Astrocyte of the cerebellum (primary cell): Measurements from ENCODE around the gene HMG20A.
"Not testable (repeated sequence)": the region's sequence is repeated elsewhere in the genome, so short reads cannot be mapped to it uniquely, and the experiment has no call there.

Source experiments
- DNase-seq: peaks from one replicate; pipeline ENCODE4 v3.0.0-alpha.2; 2011; ENCODE audit warnings: low read depth
- H3K4me3 ChIP-seq: 2 replicates; pipeline ENCODE4 v1.5.1; 2011; ENCODE audit warnings: mild to moderate bottlenecking, low read depth, low read length, moderate library complexity
- in situ Hi-C: cut with HindIII; loops from 2 replicates; pipeline ENCODE4 v1.10.0; 2017; ENCODE audit warnings: low sequenced_read_pairs
- TF ChIP-seq, protein P1 (sequence below): IDR thresholded peaks from 2 replicates; pipeline ENCODE4 v1.5.1; 2012; ENCODE audit warnings: low read length, low read depth, moderate library complexity, mild to moderate bottlenecking; ENCODE audit errors: missing control alignments

HMG20A gene

DNA sequence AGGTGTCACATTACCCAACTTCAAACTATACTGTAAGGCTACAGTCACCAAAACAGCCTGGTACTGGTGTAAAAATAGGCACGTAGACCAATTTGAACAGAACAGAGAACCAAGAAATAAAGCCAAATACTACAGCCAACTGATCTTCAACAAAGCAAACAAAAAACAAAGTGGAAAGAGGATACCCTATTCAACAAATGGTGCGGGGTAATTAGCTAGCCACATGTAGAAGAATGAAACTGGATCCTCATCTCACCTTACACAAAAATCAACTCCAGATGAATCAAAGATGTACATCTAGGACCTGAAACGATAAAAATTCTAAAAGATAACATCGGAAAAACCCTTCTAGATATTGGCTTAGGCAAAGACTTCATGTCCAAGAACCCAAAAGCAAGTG, 13.8 kb upstream of the HMG20A start:
- no peak overlapping the region for H3K4me3 ChIP-seq
- in situ Hi-C loops: no loop called here
- TF ChIP-seq, protein P1, sequence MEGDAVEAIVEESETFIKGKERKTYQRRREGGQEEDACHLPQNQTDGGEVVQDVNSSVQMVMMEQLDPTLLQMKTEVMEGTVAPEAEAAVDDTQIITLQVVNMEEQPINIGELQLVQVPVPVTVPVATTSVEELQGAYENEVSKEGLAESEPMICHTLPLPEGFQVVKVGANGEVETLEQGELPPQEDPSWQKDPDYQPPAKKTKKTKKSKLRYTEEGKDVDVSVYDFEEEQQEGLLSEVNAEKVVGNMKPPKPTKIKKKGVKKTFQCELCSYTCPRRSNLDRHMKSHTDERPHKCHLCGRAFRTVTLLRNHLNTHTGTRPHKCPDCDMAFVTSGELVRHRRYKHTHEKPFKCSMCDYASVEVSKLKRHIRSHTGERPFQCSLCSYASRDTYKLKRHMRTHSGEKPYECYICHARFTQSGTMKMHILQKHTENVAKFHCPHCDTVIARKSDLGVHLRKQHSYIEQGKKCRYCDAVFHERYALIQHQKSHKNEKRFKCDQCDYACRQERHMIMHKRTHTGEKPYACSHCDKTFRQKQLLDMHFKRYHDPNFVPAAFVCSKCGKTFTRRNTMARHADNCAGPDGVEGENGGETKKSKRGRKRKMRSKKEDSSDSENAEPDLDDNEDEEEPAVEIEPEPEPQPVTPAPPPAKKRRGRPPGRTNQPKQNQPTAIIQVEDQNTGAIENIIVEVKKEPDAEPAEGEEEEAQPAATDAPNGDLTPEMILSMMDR: no peak
- no peak for DNase-seq

DNA sequence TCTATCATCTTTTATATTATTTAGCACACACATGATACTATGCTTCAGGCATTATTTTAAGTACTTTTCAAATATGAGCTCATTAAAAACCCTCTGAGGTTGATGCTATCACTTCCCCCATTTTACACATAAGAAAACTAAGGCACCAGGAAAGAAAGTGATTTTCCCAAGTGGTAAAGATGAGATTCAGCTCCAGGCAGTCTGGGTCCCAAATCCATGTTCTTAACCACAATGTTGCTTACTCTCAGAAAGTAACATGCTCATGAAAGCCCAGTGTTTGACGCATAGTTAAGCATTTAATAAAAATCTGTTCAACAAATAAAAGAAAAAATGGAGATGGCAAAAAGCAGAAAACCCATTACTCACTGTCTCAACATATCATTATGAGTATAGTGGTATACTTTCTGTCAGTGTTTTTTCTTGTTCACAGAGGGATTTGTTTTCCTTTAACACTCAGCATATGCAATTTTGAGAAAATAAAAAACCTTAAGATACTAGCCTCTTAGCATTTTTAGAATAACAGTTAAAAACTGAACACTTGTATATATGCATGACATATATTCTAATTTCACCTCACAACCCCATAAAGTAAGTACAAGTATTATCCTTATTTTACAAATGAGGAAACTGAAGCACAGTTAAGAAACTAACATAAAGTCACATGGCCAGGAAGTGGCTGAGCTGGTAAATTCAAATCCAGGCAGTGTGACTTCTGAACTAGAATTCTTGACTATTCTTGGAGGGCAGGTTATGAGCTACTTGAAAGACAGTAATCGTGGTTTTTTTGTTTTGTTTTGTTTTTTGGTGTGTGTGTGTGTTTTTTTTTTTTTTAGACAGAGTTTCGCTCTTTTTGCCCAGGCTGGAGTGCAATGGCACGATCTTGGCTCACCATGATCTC, 11.2 kb upstream of the HMG20A start:
- H3K4me3 ChIP-seq: no peak overlapping the region
- DNase-seq: no peak
- TF ChIP-seq, protein P1: no peak
- in situ Hi-C loops: no loop called here

DNA sequence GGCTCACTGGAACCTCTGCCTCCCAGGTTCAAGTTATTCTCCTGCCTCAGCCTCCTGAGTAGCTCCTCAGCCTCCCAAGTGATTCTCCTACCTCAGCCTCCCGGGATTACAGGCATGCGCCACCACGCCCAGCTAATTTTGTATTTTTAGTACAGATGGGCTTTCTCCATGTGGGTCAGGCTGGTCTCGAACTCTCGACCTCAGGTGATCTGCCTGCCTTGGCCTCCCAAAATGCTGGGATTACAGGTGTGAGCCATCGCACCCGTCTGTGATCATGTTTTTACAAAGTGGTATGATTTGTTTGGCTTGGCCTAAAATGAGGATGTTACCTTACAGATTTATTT, 10.6 kb upstream of the HMG20A start:
- H3K4me3 ChIP-seq, DNase-seq, in situ Hi-C loops: not testable (repeated sequence)

DNA sequence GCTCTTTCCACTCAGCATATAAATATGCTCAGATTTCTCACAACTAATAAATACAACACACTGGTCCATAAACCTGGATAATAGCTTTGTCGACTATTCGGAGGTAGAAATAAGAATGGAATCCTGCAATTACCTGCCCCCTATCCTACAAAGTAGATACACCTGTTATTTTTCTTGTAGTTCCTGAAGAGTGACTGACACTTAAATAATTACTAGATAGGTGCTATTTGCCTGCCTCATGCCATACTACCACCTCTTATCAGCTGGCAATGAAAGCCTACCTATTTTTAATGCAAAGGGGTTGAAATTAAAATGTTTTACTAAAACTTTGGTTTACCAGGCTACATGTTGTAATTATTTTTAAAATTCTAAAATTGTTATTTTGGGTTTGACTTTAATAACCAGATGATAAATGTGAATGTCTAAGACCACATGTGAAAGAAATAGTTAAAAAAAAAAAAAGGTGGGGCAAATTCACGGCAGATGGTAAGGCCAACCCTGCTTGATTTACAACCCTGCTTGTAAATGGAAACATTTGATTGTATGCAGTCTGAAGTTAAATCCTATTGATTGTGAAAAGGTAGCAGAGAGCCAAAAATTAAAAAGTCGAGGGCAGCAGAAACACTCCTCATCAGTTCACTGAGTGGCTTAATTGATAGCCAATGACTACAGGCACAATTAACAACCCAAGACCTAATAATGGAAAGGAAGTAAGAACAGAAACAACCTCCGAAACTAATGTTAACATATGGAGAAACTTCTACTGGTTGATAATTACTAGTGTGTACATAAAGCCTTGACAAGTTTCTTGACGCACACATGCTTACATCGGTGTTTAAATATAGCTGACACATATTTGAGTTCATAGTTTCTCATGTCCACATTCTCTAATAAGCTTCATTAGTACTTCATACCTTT, 9.7 kb upstream of the HMG20A start:
- in situ Hi-C loops: no loop called here
- TF ChIP-seq, protein P1: no peak
- no peak overlapping the region for H3K4me3 ChIP-seq
- DNase-seq: no peak

DNA sequence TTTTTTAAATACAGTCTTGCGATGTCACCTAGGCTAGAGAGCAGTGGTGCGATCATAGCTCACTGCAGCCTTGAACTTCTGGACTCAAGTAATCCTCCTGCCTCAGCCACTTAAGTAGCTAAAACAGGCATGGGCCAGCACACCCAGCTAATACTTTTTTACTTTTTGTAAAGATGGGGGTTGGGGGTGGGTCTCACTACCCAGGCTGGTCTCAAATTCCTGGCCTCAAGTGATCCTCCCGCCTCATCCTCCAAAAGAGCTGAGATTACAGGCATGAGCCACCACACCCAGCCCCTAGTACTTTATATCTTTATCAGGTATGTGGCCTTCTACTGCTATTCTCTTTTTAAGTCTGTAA, 9.1 kb upstream of the HMG20A start:
- DNase-seq: no peak
- no peak overlapping the region for H3K4me3 ChIP-seq
- TF ChIP-seq, protein P1: no peak
- in situ Hi-C loops: no loop called here

DNA sequence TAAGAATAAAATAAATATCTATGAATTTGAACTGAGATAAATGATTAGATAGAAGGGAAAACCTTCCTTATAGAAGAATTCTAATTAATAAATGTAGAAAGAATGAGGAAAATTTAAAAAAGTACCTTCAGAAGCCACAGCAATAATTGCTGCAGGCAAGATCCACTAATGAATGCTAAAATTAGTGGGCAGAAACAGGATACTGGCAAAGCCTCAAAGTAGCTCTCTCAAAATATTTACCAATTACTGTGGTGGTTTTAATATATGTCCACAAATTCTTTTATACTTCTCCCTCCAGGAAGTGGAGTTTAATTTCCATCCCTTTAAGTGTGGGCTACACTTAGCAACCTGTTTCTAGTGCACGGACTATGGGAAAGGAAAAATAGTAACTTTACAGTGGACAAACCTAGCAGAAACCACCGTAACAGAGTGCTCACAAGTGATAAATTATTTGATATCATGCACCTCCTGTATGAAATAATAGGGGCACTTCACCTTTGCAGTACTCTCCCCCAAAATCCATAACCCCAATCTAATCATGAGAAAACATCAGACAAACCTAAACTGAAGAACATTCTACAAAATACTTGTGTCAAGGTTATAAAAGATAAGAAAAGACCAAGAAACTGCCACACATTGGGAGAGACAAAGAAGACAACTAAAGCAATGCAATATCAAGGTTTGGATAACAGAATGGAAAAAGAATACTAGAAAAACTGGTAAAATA, 7.6 kb upstream of the HMG20A start:
- DNase-seq: no peak
- no peak overlapping the region for H3K4me3 ChIP-seq
- TF ChIP-seq, protein P1: no peak
- in situ Hi-C loops: no loop called here
